Sigmoid colon (tissue), 4 donors: ENCODE data around the gene MMP28.

ENCODE experiments used
- CTCF ChIP-seq, 4 experiments: fragments of 450-650 bp in 3 of 4; fragments of 200-600 bp in 1 of 4; IDR thresholded peaks; one replicate each; pipeline ENCODE4 v1.5.1; 2016 to 2019; ENCODE audit warnings: antibody characterized with exemption in 4 of 4, mild to moderate bottlenecking in 3 of 4, moderate library complexity in 2 of 4
- EP300 ChIP-seq, 4 donors: sonication (generic); formaldehyde crosslinking; IDR thresholded peaks; one replicate each; pipeline ENCODE4 v1.6.1; 2017; ENCODE audit warnings: antibody characterized with exemption in 4 of 4
- POLR2A ChIP-seq, 2 donors: fragments of 450-650 bp; IDR thresholded peaks; one replicate each; pipeline ENCODE4 v1.6.1; 2016; ENCODE audit warnings: antibody characterized with exemption in 2 of 2, mild to moderate bottlenecking in 2 of 2, moderate library complexity in 2 of 2
- POLR2AphosphoS5 ChIP-seq, 4 donors: sonication (generic); formaldehyde crosslinking; IDR thresholded peaks; one replicate each; pipeline ENCODE4 v1.6.1; 2017; ENCODE audit warnings: antibody characterized with exemption in 4 of 4

- TF ChIP-seq POLR2AphosphoS5 (IDR thresholded peaks at IDR 0.05): no peak
- no peak for TF ChIP-seq CTCF (IDR thresholded peaks at IDR 0.05)
- TF ChIP-seq POLR2A (IDR thresholded peaks at IDR 0.05): no peak
- TF ChIP-seq EP300 (IDR thresholded peaks at IDR 0.05): no peak
Observed at GRCh38 chr17:35797370-35797769, 1.9 kb upstream of the MMP28 start.
